ENCODE measurements around the gene CCL28.
"Not testable (repeated sequence)": the region's sequence is repeated elsewhere in the genome, so short reads cannot be mapped to it uniquely, and the experiment has no call there.

DNA sequence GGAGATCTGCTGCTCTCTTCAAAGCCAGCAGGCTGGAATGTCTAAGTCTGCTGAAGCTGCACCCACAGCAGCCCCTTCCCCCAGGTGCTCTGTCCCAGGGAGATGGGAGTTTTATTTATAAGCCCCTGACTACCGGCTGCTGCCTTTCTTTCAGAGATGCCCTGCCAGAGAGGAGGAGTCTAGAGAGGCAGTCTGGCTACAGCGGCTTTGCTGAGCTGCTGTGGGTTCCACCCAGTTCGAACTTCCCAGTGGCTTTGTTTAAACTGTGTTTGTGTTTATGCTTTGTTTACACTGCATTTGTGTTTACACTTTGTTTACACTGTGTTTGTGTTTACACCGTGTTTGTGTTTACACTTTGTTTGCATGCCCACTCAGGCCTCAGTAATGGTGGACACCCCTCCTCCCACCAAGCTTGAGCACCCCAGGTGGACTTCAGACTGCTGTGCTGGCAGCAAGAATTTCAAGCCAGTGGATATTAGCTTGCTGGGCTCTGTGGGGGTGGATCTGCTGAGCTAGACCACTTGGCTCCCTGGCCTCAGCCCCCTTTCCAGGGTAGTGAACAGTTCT lies 45.4 kb downstream of the CCL28 start:
- not testable (repeated sequence) for TF ChIP-seq CTCF (conservative IDR thresholded peaks at IDR 0.05); ZFX (IDR thresholded peaks at IDR 0.05)
